Measurements from ENCODE around the gene ITGAE. TPM values are rescaled to one million over a fixed set of nuclear protein-coding genes. Genes with fewer than 3 reads are reported as not detected.

ITGAE gene
- total and polyA plus RNA-seq, 10 of the 15 experiments (the other 5 are each of a cell fraction or from before 2014, with no cell fraction given) = 13.1 to 161 (median 34.8) TPM

- TF ChIP-seq NKRF (conservative IDR thresholded peaks at IDR 0.05) = no peak
- TF ChIP-seq HDAC2 (IDR thresholded peaks at IDR 0.05) = no peak
- no peak for TF ChIP-seq SREBF1 (IDR thresholded peaks at IDR 0.05; ENCODE audit: low read length)
- TF ChIP-seq E2F4 (IDR thresholded peaks at IDR 0.05; ENCODE audit: low read depth, low read length) = no peak
- TF ChIP-seq ZNF592 (IDR thresholded peaks at IDR 0.05) = no peak
- no peak for TF ChIP-seq EGR1 (IDR thresholded peaks at IDR 0.05; ENCODE audit: borderline replicate concordance in 1 of 2, low read depth in 2 of 2, low read length in 2 of 2)
- no peak for TF ChIP-seq FOXK2 (IDR thresholded peaks at IDR 0.05)
- TF ChIP-seq ESRRA (IDR thresholded peaks at IDR 0.05; ENCODE audit: low read length) = no peak
- TF ChIP-seq RBBP5 (conservative IDR thresholded peaks at IDR 0.05) = no peak
- TF ChIP-seq SP1 (IDR thresholded peaks at IDR 0.05; ENCODE audit: low read depth, low read length) = no peak
Measured at GRCh38 chr17:3681057-3681456, 119.9 kb downstream of the ITGAE start (continued).

Data from GM12878 (cell line).